ENCODE measurements around the gene SLC13A3. TPM values are rescaled to one million over a fixed set of nuclear protein-coding genes. Genes with fewer than 3 reads are reported as not detected.

Gene SLC13A3
- total RNA-seq, 3 donors from 2014 or later (not counting 1 experiment from before 2014, with no cell fraction given) = 0.63 TPM; not detected in 1

DNA sequence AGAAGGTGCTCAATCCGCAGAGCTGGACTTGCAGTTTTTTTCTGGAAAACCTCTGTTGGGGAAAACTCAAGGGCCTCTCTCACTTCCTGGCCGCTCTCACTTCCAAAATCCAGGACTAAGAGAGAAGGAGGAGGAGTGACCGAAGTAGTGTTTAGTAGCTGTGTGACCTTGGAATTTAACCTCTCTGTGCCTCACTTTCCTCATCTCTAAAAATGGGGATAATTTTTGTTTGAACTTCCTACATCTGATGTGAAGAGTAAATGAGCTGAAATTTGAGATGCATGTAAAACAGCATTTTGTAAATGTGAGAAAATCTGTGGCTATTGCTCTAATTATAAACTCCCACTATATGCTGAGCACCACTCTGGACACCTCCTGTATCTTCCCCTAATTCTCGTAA, 5.1 kb downstream of the SLC13A3 start:
- H3K27ac Mint-ChIP-seq = no peak overlapping the region
- H3K4me3 Mint-ChIP-seq = no peak overlapping the region
- H3K27me3 Mint-ChIP-seq (ENCODE audit: low read depth in 2 of 2) = peaks cover 25 to 28% of the 10 kb centered on the region in 2 donors
- peaks cover 0 to 5% of the 10 kb centered on the region in 2 donors for H3K4me1 Mint-ChIP-seq
- DNase-seq (no peak), ATAC-seq (no peak)
- no peaks in the 10 kb centered on the region for H3K9me3 Mint-ChIP-seq
- peaks cover 3% of the 10 kb centered on the region for H3K27me3 ChIP-seq (ENCODE audit: control insufficient read depth, insufficient read depth, low read length)
- no peaks in the 10 kb centered on the region for H3K4me1 ChIP-seq (ENCODE audit: control insufficient read depth, insufficient read depth, low read length)
- H3K4me3 ChIP-seq (ENCODE audit: low read length) = no peak overlapping the region
- WGBS (ENCODE audit: insufficient coverage) = 92% methylated on average over 3 of the region's 4 CpGs
- H3K27ac ChIP-seq (ENCODE audit: low read length) = no peak overlapping the region
- H3K9me3 ChIP-seq (ENCODE audit: control insufficient read depth, insufficient read depth, low read length) = no peaks in the 10 kb centered on the region
- intact Hi-C loops (cut with micrococcal nuclease) = no loop called here
- TF ChIP-seq, protein P1, sequence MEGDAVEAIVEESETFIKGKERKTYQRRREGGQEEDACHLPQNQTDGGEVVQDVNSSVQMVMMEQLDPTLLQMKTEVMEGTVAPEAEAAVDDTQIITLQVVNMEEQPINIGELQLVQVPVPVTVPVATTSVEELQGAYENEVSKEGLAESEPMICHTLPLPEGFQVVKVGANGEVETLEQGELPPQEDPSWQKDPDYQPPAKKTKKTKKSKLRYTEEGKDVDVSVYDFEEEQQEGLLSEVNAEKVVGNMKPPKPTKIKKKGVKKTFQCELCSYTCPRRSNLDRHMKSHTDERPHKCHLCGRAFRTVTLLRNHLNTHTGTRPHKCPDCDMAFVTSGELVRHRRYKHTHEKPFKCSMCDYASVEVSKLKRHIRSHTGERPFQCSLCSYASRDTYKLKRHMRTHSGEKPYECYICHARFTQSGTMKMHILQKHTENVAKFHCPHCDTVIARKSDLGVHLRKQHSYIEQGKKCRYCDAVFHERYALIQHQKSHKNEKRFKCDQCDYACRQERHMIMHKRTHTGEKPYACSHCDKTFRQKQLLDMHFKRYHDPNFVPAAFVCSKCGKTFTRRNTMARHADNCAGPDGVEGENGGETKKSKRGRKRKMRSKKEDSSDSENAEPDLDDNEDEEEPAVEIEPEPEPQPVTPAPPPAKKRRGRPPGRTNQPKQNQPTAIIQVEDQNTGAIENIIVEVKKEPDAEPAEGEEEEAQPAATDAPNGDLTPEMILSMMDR (IDR thresholded peaks at IDR 0.05) = no peak
- no peaks in the 10 kb centered on the region for H3K36me3 ChIP-seq (ENCODE audit: control insufficient read depth, insufficient read depth, low read length)
- peaks cover 8% of the 10 kb centered on the region for H3K36me3 Mint-ChIP-seq

DNA sequence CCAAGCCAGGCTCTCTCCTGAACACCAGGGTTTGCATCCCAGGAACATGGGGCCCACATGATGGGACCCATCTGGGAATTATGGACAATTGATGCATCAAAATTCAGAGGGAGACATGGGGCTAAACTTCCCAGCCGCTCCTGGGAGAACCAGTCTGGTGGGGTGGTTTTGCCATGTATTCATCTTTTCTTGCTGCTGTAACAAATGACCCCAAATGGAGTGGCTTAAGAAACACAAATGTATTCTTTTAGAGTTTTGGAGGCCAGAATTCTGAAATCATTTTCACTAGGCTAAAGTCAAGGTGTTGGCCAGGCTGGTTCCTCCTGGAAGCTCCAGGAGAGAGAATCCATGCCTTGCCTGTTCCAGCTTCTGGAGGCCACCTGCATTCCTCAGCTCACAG, 6.5 kb downstream of the SLC13A3 start:
- Histone ChIP-seq H3K4me3 (ENCODE audit: low read length) (no peak overlapping the region), H3K9me3 (ENCODE audit: control insufficient read depth, insufficient read depth, low read length) (no peaks in the 10 kb centered on the region), H3K36me3 (ENCODE audit: control insufficient read depth, insufficient read depth, low read length) (no peaks in the 10 kb centered on the region), H3K27ac (ENCODE audit: low read length) (no peak overlapping the region), H3K4me1 (ENCODE audit: control insufficient read depth, insufficient read depth, low read length) (no peaks in the 10 kb centered on the region), H3K27me3 (ENCODE audit: control insufficient read depth, insufficient read depth, low read length) (no peaks in the 10 kb centered on the region)
- Mint-ChIP-seq H3K27ac (no peak overlapping the region), H3K27me3 (ENCODE audit: low read depth in 2 of 2) (peaks cover 12 to 15% of the 10 kb centered on the region in 2 donors), H3K4me1 (no peaks in the 10 kb centered on the region), H3K4me3 (no peak overlapping the region), H3K36me3 (no peaks in the 10 kb centered on the region), H3K9me3 (no peaks in the 10 kb centered on the region)
- TF ChIP-seq, protein P1 (IDR thresholded peaks at IDR 0.05) = no peak
- no peak for DNase-seq
- intact Hi-C loops (cut with micrococcal nuclease) = no loop called here
- ATAC-seq = no peak
- WGBS (ENCODE audit: insufficient coverage) = 64% methylated on average over 1 of the region's 1 CpG

DNA sequence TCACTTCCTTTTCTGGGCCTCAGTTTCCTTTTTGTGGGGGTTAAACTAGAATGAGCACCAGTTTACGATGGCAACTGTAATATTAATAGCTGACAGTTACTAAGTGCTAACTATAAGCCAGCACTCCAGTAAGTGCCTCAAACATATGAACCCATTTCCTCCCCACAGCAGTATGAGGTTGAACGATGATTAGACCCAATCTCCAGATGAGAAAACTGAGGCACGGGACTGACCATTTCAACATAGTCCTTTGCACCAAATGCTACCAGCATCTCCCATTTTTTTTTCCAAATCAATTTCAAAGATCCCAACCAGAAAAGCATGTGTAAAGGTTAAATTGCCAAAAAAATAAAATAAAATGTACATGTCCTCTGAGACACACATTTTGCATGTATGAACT, 7.1 kb downstream of the SLC13A3 start:
- intact Hi-C loops (cut with micrococcal nuclease) = no loop called here

DNA sequence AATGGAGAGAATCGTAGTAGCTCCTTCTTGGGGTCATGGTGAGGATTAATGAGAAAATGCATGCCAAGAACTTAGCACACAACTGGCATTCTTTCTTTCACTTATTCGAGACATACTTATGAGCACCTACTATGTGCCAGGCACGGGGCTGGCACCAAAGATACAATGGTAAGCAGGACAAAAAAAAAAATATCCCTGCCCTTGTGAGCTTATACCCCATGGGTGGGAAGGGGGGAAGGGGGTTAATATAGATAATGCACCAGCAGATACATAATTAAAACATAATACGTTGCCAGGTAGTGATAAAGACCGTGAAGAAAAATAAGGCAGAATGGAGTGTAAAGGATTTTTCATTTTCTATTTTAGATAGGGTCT, 8.3 kb downstream of the SLC13A3 start:
- TF ChIP-seq, protein P1 (IDR thresholded peaks at IDR 0.05) = no peak
- no peak overlapping the region for H3K4me3 ChIP-seq (ENCODE audit: low read length)
- intact Hi-C loops (cut with micrococcal nuclease) = no loop called here
- no peaks in the 10 kb centered on the region for H3K9me3 ChIP-seq (ENCODE audit: control insufficient read depth, insufficient read depth, low read length)
- 82% methylated on average over 5 of the region's 5 CpGs for WGBS (ENCODE audit: insufficient coverage)
- H3K4me1 Mint-ChIP-seq = no peaks in the 10 kb centered on the region
- no peaks in the 10 kb centered on the region for H3K36me3 Mint-ChIP-seq
- H3K36me3 ChIP-seq (ENCODE audit: control insufficient read depth, insufficient read depth, low read length) = no peaks in the 10 kb centered on the region
- H3K27ac Mint-ChIP-seq = no peak overlapping the region
- no peaks in the 10 kb centered on the region for H3K9me3 Mint-ChIP-seq
- H3K4me1 ChIP-seq (ENCODE audit: control insufficient read depth, insufficient read depth, low read length) = no peaks in the 10 kb centered on the region
- peaks cover 2 to 3% of the 10 kb centered on the region in 2 donors for H3K27me3 Mint-ChIP-seq (ENCODE audit: low read depth in 2 of 2)
- H3K4me3 Mint-ChIP-seq = no peak overlapping the region
- no peaks in the 10 kb centered on the region for H3K27me3 ChIP-seq (ENCODE audit: control insufficient read depth, insufficient read depth, low read length)
- ATAC-seq (no peak), DNase-seq (no peak)
- H3K27ac ChIP-seq (ENCODE audit: low read length) = no peak overlapping the region

More for the DNA sequence above, 7.1 kb downstream of the SLC13A3 start:
- Histone ChIP-seq H3K36me3 (ENCODE audit: control insufficient read depth, insufficient read depth, low read length) (no peaks in the 10 kb centered on the region), H3K4me3 (ENCODE audit: low read length) (no peak overlapping the region), H3K4me1 (ENCODE audit: control insufficient read depth, insufficient read depth, low read length) (no peaks in the 10 kb centered on the region), H3K9me3 (ENCODE audit: control insufficient read depth, insufficient read depth, low read length) (no peaks in the 10 kb centered on the region), H3K27ac (ENCODE audit: low read length) (no peak overlapping the region), H3K27me3 (ENCODE audit: control insufficient read depth, insufficient read depth, low read length) (no peaks in the 10 kb centered on the region)
- Mint-ChIP-seq H3K4me1 (no peaks in the 10 kb centered on the region), H3K36me3 (no peaks in the 10 kb centered on the region), H3K27me3 (ENCODE audit: low read depth in 2 of 2) (peaks cover 7 to 9% of the 10 kb centered on the region in 2 donors), H3K27ac (no peak overlapping the region), H3K9me3 (no peaks in the 10 kb centered on the region), H3K4me3 (no peak overlapping the region)
- WGBS (ENCODE audit: insufficient coverage) = 93% methylated on average over 3 of the region's 3 CpGs
- DNase-seq (no peak), ATAC-seq (no peak)
- TF ChIP-seq, protein P1 (IDR thresholded peaks at IDR 0.05) = no peak

Data from natural killer cell (primary cell).